ENCODE results near the gene AGPS.

Gene AGPS

DNA sequence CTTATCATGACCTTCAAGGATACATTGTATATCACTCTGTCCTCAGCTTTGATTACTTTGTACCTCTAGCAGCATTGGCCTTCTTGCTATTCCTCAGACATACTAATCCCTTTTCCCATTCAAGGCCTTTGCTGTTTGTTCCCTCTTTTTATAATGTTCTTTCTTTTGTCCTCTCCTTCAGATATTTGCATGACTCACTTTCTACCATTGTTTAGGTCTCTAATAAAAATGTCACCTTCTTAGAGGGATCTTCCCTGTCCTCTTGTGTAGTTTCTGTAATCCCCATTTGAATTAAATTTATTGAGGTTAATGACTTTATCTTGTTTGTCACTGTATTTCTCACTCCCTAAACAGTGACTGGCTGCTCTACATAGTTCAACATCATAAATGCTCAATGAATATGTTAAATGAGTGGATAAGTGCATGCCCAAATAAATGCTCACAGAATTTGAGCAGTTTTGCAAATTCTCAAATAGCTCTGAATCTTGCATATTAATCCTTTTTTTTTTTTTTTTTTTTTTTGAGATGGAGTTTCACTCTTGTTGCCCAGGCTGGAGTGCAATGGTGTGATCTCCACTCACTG, 135.9 kb downstream of the AGPS start:
- DNase-seq (ENCODE audit: low read depth, low spot score): no peak

DNA sequence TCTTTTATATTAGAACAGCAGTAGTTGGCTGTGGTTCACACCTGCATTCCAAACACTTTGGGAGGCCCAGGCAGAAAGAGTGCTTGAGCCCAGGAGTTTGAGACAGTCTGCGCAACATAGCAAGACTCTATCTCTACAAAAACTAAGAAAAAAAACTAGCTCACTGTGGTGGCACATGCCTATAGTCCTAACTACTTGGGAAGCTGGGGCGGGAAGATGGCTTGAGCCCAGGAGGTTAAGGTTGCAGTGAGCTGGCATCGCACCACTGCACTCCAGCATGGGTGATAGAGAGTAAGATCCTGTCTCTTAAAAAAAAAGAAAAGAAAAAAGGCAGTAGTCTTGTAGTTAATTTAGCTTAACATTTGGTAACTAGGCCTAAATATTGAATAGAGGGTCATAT, 136.6 kb downstream of the AGPS start:
- DNase-seq (ENCODE audit: low read depth, low spot score): no peak

DNA sequence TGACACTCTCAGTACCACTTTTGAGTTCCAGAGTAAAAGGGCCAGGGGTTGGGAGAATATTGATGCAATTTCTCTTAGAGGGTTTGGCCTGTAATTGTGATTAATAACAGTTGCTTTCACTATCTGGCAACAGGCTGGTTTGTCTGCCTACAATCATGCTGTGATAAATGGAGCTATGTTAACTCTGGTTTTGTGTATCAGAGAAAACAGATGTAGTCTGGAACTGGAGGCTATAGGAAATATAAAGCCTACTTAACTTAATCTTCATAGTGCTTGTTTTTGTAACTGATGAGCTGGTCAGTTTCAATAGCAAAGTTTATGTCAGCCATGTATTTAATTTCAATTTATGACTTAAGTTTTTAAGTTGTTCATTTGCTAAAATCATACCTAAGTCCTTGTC, 138.0 kb downstream of the AGPS start:
- DNase-seq (ENCODE audit: low read depth, low spot score): no peak

DNA sequence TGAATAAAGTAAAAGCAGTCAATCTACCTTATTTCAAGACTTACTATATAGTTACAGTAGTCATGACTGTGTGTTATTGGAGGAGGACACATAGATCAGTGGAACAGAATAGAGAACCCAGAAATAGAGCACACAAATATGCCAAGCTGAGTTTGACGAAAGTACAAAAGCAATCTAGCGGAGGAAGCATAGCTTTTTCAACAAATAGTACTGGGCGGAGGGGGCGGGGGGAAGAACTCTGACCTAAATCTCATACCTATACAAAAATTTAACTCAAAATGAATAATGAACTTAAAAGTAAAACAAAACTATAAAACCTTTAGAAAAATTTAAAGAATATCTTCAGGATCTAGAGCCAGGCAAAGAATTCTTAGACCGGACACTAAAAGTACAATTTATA, 139.1 kb downstream of the AGPS start:
- DNase-seq (ENCODE audit: low read depth, low spot score): no peak

DNA sequence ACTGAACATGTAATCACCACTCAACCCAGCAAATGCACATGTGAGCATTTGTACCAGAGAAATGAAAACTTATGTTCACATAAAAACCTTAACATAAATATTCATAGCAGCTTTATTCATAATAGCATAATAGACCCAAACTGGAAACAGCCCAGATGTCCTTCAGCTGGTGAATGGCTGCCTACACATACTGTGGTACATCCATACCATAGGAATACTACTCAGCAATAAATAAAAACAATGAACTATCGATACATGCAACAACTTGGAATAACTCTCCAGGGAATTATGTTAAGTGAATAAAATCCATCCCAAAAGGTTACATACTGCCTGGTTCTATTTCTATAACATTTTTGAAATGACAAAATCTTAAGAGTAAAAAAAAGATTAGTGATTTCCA, 140.0 kb downstream of the AGPS start:
- DNase-seq (ENCODE audit: low read depth, low spot score): no peak

DNA sequence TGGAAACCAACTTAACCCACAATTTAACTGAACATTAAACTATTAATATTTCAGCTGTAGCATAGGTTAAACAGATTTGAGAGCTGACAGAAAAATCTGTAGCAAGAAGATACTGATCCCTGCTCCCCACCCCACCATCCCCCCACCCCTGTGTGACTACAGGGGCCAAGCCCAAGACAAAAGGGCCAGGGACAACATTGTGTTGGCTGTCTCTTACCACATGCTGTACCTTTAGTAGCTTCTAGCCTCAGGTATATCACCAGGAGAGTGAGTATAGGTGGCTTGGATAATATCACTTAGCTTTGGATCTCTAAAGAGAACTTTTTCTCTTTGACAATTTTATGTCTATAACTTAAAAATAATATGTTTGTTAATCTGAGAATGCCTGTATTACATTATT, 140.7 kb downstream of the AGPS start:
- no peak for DNase-seq (ENCODE audit: low read depth, low spot score)

DNA sequence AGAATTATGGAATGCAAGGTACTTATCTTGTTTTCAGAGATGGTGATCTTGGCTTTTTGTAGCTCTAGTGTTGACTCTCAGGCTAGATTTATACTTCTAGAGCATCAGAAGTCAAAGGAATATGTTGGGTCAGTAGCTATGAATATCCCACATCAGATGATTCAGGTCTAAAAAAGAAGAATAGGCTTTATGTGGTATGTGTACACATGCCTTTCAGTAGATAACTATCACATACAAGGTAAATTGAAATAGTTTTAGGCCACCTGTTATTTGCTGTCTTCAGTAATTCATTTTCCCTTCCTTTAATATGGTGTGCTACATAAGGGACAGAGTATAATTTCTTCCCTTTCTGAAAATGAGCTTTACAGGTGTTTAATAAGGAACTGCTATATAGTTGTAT, 142.4 kb downstream of the AGPS start:
- DNase-seq (ENCODE audit: low read depth, low spot score): no peak

DNA sequence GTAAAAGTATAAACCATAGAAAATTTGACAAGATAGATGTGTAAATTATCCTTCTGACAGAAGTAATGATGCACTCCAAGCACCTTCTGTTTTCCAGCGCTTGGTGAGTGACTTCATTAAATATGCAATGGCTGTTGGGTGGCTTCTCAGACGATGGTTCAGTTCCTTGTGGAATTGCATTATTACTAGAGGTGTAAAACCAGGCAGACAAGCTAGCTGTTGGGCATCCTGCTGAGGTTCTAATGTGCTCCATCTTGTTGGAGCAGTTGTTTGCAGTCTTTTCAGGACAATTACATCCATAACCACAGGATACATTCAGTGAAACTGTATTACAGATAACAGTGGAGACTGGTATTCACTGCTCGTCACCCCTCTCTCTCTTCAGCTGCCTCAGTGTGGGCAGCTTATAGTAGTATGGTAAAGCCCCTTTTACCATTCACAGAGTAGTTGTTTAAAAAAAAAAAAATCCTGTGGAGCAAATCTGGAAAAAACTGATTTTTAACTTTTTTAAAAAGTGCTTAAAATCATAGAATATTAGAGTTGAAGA, 143.5 kb downstream of the AGPS start:
- no peak for DNase-seq (ENCODE audit: low read depth, low spot score)

DNA sequence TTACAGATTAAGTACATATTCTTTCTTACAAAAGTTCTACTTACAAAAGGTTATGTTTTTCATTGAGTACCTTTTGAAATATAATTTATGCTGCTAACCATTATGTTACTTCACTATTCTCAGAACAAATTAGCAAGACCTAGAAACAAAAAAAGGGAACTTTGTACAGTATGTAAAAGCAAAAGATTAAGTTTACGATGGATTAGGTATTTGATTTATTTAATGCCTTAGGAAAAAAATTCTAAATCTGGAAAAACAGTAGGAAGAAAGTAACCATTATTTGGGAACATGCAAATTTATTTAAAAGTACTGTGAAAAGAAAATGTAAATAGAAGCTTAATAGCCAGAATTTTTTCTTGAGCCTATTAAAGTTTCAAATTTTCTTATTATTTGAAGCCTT, 144.6 kb downstream of the AGPS start:
- no peak for DNase-seq (ENCODE audit: low read depth, low spot score)

DNA sequence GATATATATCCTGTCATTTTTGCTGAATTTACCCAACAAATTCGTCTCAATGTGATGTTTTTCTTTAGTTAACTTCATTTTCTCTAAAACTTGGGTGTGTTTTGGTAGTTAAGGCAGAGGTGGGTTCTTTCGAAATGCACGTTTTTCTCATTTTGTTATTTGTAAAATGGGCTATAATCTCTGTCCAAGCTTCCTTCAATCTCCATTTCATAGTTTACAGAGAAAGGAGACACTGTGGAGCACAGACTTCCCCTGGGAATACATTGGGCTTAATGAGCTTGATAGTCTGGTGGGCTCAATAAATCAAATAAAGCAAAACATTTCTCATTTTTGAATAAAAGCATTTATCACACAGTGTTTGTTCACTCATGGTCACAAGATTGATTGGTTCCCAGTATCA, 145.1 kb downstream of the AGPS start:
- DNase-seq (ENCODE audit: low read depth, low spot score): no peak

DNA sequence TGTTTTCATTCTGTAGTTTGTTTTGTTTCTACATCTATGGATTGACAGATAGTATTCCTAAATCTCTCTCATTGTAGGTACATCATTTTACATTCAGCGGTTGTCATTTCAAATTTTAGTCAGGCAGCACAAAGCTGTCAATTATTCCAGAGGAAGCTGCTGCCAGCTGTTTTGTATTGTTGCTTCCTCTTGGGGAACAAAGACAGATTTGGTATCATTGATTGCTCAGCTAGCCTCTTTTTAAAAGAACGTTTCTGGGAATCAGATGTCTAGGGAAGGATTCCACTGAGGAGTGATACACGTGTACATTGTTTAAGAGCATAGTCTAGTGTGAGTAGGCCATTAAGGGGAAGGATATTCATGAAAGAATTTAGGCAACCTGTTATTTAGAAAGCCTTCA, 145.8 kb downstream of the AGPS start:
- DNase-seq (ENCODE audit: low read depth, low spot score): no peak

DNA sequence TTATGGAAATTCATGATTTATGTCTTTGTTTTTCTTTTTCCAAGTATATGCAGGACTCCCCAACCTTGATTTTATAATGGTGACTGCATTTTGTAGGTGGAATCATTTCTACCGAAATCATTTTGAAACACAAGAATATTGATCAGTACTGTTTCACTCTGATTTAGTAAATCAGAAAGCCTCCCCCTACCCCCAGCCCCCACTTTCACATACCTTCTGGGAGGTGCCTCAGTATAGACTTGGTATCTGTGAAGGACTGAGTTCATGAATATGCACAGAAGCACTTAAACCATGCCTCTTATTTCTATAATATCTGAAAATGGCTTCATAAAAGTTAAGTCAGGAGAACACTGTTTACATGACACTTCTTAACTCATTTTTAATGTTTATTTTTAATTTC, 147.7 kb downstream of the AGPS start:
- DNase-seq (ENCODE audit: low read depth, low spot score): no peak

DNA sequence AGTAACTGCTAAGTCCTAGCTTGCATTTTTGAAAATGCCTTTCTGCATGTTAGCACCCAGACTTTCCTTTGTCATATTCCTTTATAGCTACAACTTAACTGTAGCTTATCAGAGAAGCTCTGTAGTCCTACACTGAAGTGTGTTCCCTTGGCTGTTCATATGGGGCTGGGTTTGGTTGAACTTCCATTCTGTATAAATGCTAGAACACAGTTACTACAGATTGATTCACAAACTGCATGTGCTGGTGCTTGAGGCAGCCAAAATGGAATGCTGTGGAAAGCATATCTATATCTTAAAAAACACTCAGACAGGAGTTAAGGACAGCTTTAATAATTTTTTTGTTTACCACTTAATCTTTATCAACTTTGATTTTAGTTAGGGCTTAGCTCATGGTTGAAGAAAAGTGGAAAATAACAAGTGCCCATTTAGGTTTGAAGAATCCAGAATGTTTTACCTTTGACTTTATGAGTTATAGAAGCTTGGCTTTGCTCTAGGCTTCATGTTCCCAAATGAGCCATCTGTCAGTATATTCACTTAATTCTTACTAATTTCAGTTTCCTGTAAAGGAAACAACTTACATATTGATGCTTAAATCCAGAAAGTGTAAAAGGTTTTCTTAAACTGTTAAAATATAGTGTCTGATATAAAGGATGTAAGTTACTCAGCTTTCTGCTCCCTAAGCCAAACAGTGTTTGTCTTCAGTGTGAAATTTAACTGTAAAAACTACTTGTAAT, 148.9 kb downstream of the AGPS start:
- no peak for DNase-seq (ENCODE audit: low read depth, low spot score)

DNA sequence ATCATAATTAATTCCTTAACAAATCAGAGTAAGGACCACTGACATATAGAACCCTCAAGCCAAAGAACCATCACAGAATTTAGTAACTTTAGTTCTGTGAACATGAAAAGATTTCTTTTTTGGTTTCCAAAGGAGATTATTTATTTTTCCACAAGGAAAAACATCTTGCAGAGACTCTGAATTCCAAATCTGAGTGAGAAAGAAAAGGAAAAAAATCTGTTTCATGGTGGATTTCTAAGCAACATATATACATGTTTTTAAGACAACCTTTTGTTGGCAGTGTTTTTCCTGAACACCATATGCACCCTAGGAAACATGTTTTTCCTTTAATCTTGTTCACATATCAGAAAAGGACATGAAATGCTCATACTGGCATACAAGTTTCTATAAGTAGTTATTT, 149.8 kb downstream of the AGPS start:
- no peak for DNase-seq (ENCODE audit: low read depth, low spot score)

DNA sequence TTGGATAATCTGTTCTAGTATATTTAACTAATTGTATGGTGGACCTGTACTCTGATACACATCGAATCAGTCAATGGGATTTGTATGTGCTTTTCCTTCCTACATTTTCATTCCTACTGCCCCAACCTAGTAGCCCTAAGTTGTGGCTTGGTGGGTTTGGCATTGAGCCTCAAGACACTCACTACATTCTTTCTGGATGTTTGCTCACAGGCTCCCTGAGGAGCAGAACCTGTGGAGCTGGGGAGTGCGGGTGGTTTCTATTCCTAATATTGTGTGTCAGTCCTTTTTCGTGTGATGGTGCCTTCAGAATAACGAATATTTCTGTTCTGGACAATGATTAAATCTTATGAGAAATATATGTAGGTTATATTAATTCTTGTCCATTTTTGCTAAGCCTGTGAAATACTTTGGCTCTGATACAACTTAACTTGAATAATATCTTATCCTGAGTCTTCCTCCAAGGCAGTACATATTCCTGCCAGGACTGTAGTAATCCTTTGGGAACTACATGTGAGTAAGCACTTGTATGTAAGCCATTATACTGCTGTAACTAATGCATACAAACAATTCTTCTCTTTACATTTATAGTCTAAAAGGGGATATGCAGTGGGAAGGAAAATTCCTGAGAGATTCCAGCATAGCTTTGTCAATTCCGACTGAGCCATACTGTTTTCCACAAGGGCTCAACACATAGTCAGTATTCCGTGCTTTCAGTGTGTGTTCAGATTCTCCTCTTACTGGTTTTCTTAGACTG, 150.6 kb downstream of the AGPS start:
- DNase-seq (ENCODE audit: low read depth, low spot score): no peak

DNA sequence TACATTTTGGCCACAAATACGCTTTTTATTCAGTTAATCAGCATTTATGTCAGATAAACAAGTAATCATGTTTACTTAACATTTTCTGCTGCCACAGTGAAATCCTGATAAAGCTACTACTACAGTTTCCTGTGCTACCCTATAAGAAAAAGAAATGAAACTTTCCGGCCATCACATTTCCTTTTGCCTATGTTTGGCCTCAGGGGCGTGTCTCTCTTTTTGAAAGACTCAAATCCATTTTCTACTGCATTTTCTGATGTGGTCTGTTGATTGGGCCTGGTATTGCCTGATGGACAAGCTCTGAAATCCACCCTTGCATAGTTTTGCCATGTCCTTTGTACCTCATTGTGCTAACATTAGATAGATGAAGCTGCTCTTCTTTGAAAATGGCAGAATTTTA, 152.6 kb downstream of the AGPS start:
- no peak for DNase-seq (ENCODE audit: low read depth, low spot score)

DNA sequence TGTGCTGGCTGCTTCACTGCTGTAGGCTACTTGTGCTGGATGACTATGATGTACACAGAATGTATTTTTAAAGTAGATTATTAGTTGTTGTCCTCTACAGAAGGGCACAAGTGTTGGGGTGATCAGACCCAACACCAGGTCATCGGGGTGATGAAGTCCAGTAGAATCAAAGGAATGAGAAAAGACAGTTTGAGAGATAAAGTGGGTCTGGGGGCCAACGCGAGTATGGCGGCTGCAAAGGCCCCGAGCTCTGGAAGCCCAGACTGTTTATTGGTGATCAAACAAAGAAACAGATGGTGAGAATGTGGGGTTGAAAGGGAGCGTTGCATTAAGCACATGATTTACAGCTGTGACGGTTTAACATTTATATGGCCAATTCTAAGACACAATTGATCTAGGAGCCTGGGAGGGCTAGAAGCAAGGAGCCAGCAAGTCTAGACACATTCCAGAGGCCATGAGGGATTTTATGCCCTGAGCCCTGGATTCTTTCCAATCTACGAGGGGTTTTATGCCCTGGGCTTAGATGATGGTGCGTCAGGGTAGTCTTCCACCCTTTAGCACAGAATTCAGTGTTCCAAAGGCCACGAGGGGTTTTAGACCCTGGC, 153.5 kb downstream of the AGPS start:
- no peak for DNase-seq (ENCODE audit: low read depth, low spot score)

DNA sequence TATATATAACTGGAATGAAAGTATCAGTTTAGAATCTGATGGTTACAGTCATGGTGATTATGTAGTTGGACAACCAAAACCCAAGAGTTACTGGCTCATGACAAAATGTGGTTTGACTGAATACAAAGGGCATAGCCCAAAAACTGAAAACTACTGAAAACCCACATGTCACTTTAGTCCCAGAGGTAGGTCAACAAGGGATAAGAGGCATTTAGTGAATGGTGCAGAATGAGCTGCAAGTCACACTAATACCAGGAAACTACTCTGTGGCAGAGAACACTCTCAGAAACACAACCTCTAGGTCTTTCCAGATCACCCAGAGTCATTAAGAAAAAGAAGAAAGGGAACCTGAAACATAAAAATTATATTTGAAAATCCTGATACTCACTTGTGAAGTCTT, 154.5 kb downstream of the AGPS start:
- DNase-seq (ENCODE audit: low read depth, low spot score): no peak

DNA sequence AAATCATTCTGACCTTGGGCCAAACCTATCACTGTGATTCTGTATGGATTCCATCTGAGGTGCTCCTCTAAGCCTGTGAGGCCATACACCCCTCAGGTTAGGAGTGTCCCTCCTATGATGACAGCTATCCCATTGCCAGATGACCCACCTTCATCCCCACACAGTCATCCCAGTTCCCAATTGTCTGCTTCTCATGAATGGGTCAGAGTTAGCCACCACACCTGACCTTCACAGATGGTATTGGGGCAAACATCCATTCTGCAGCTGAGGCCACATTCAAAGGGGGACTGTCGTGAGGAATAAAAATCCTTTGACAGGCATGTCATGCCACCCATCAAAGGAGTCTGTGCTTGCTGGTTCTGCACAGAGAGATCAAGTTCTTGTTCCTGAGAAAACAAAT, 155.2 kb downstream of the AGPS start:
- DNase-seq (ENCODE audit: low read depth, low spot score): no peak

DNA sequence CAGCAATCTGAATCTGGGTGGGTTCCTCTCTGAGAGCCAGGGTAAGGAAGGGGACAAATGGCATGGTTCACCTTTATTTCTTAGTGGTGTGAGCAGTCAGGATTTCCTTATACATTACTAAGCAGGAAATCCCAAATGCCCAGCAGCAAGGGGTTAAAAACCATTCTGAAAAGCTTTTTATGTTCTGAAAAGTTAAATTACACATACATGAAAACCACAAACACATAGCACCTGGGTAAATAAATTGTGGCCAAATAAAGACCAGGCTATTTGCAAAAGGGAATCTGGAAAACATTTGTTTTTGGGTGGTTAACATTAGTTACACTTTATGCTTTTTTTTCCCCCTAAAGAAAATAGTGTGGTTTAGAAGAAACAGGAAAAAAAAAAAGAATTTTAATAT, 156.1 kb downstream of the AGPS start:
- no peak for DNase-seq (ENCODE audit: low read depth, low spot score)

DNA sequence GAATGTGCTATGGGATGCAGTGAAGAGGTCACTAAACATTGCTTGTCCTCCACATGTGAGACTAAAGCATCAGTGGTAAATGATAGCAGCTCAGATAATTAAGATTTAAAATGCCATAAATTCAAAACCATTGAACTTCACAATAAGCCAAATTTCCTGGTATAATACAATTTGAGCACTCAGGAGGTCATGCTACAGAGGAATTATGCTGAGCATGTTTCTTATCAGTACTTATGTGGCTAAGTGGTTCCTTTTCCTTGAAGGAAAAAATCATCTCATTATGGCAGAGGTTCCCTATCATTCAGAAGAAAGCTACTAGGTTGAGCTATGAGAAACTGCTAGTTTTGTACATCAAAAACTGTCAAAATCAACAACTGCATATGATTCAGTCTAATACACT, 156.6 kb downstream of the AGPS start:
- no peak for DNase-seq (ENCODE audit: low read depth, low spot score)

Measured in activated CD4-positive, CD25-positive, alpha-beta regulatory T cell treated with anti-CD3 and anti-CD28 coated beads, Interleukin-2, amount 50 U/mL, for 16 hours (primary cell).